OCI-LY7 (cell line): ENCODE measurements around the gene TRAF5. TPM values are rescaled to one million over a fixed set of nuclear protein-coding genes. Genes with fewer than 3 reads are reported as not detected.
"Not testable (repeated sequence)": the region's sequence is repeated elsewhere in the genome, so short reads cannot be mapped to it uniquely, and the experiment has no call there.

Source experiments
- BruUV-seq: library from RNA; stranded (reverse); fragments of 400-500 nt; replicated peaks from 2 replicates; lab custom pipeline; 2021; lab: Mats Ljungman, UMichigan
- CTCF ChIA-PET: fragments of 300-600 bp; sonication (Branson Sonifier 250); formaldehyde crosslinking; loops from one replicate; lab custom pipeline; 2022; ENCODE audit warnings: antibody characterized with exemption; ENCODE audit not compliant: unreplicated experiment; lab: Charles Lee
- POLR2A ChIA-PET: fragments of 300-600 bp; sonication (Branson Sonifier 250); formaldehyde crosslinking; loops from one replicate; lab custom pipeline; 2022; ENCODE audit warnings: antibody characterized with exemption; lab: Charles Lee
- DNase-seq: peaks from one replicate; pipeline ENCODE4 v3.0.0-alpha.2; 2015; ENCODE audit warnings: low spot score
- H2AFZ ChIP-seq: fragments of 200-600 bp; sonication (generic), shearing (Covaris generic); 2 replicates; pipeline ENCODE4 v1.6.1; 2014; ENCODE audit warnings: mild to moderate bottlenecking, antibody characterized with exemption, low read length, moderate library complexity
- H3K27ac ChIP-seq: fragments of 200-600 bp; sonication (generic); 2 replicates; pipeline ENCODE4 v1.5.1; 2014; ENCODE audit warnings: mixed run types, low read depth, mild to moderate bottlenecking, moderate library complexity, low read length, inconsistent platforms; ENCODE audit not compliant: poor library complexity, severe bottlenecking
- H3K36me3 ChIP-seq: fragments of 200-600 bp; sonication (generic); 2 replicates; pipeline ENCODE4 v1.6.1; 2014; ENCODE audit warnings: mild to moderate bottlenecking, antibody characterized with exemption, low read length, moderate library complexity, mixed read lengths; ENCODE audit not compliant: insufficient read depth
- H3K4me1 ChIP-seq: fragments of 200-600 bp; sonication (generic); 2 replicates; pipeline ENCODE4 v1.5.1; 2014; ENCODE audit warnings: mild to moderate bottlenecking, low read length; ENCODE audit not compliant: insufficient read depth, poor library complexity, severe bottlenecking
- H3K4me2 ChIP-seq: fragments of 200-600 bp; sonication (generic); 2 replicates; pipeline ENCODE4 v1.6.1; 2014; ENCODE audit warnings: mild to moderate bottlenecking, low read length
- H3K4me3 ChIP-seq: fragments of 200-600 bp; sonication (generic); 2 replicates; pipeline ENCODE4 v1.5.1; 2014; ENCODE audit warnings: mild to moderate bottlenecking, low read depth, low read length; ENCODE audit not compliant: poor library complexity, severe bottlenecking
- H3K79me2 ChIP-seq: fragments of 200-600 bp; sonication (generic); 2 replicates; pipeline ENCODE4 v1.6.1; 2016; ENCODE audit warnings: low read depth, mild to moderate bottlenecking, low read length, moderate library complexity, mixed read lengths; ENCODE audit not compliant: insufficient read depth
- H3K9me2 ChIP-seq: fragments of 200-600 bp; sonication (generic); 2 replicates; pipeline ENCODE4 v1.6.1; 2016; ENCODE audit warnings: mild to moderate bottlenecking, low read length, mixed read lengths; ENCODE audit not compliant: insufficient read depth
- H3K9me3 ChIP-seq: fragments of 200-600 bp; sonication (generic); 2 replicates; pipeline ENCODE4 v1.6.1; 2014; ENCODE audit warnings: mild to moderate bottlenecking, mixed run types, low read length, mixed read lengths
- H4K20me1 ChIP-seq: fragments of 200-600 bp; sonication (generic); 2 replicates; pipeline ENCODE4 v1.6.1; 2014; ENCODE audit warnings: mild to moderate bottlenecking, antibody characterized with exemption, low read length, moderate library complexity, mixed read lengths; ENCODE audit not compliant: insufficient read depth
- CTCF ChIP-seq: fragments of 200-600 bp; sonication (generic); conservative IDR thresholded peaks from 2 replicates; pipeline ENCODE4 v1.5.1; 2014; ENCODE audit warnings: mild to moderate bottlenecking, antibody characterized with exemption, low read length, moderate library complexity, mixed read lengths
- EZH2phosphoT487 ChIP-seq: fragments of 200-600 bp; sonication (generic); IDR thresholded peaks from 2 replicates; pipeline ENCODE4 v1.6.1; 2018; ENCODE audit warnings: low read depth, borderline replicate concordance, mild to moderate bottlenecking, mixed run types, antibody characterized with exemption, low read length, moderate library complexity, mixed read lengths
- intact Hi-C: fragments of 100-400 bp; cut with micrococcal nuclease; formaldehyde crosslinking; loops from one replicate; pipeline ENCODE4 v1.10.0; 2022; ENCODE audit not compliant: unreplicated experiment
- total RNA-seq, 2 experiments: library from RNA; depleted of rRNA in 1 of 2; stranded (reverse); fragments of >200 nt in 1 of 2; shearing (Covaris generic) in 1 of 2; gene quantifications; 2 replicates each; pipeline ENCODE4 v1.2.3, GENCODE V29; 2014 to 2022

The TRAF5 gene
- total RNA-seq, 2 experiments from 2014 or later: 24.2 to 54.4 TPM

- Histone ChIP-seq H3K9me2 (no peaks in the 10 kb centered on the region), H3K27ac (no peak overlapping the region), H3K4me3 (peak overlapping the region; percentile 67), H3K4me2 (peak overlapping the region; percentile 58), H3K36me3 (no peaks in the 10 kb centered on the region; the same call in 1 of the 2 replicates), H2AFZ (peak overlapping the region; percentile 64), H3K4me1 (peaks cover 6% of the 10 kb centered on the region), H3K9me3 (no peaks in the 10 kb centered on the region), H3K79me2 (no peaks in the 10 kb centered on the region), H4K20me1 (no peaks in the 10 kb centered on the region)
- DNase-seq: peak; percentile 83
- ChIA-PET POLR2A (interaction anchor here (0.6 to 2.6 kb wide), 5 partner anchors 16 to 665 kb away, joined by 3 to 21 read pairs (median 3); partner anchors contain the start of gene TRAF5), CTCF (no interaction called here)
- intact Hi-C loops: loop anchor here (2.0 to 5.0 kb wide), 2 partner anchors 56 to 89 kb away; partner anchors contain the start of gene TRAF5
- TSS peak; percentile 70 for BruUV-seq
- TF ChIP-seq EZH2phosphoT487 (no peak), CTCF (no peak)
Measured at GRCh38 chr1:211382714-211383480, 56.3 kb downstream of the TRAF5 start.

GRCh38 chr1:211384524-211384923 is 57.9 kb downstream of the TRAF5 start:
- Histone ChIP-seq H4K20me1 (no peaks in the 10 kb centered on the region), H3K27ac (no peak overlapping the region), H3K9me2 (no peaks in the 10 kb centered on the region), H2AFZ (no peak overlapping the region), H3K9me3 (no peaks in the 10 kb centered on the region), H3K4me3 (no peak overlapping the region), H3K4me1 (peaks cover 6% of the 10 kb centered on the region), H3K79me2 (no peaks in the 10 kb centered on the region), H3K36me3 (no peaks in the 10 kb centered on the region; the same call in 1 of the 2 replicates), H3K4me2 (no peak overlapping the region)
- ChIA-PET CTCF (no interaction called here), POLR2A (interaction anchor here (2.0 kb wide), 1 partner anchor 48 kb away, joined by 4 read pairs; no protein-coding TSS in a partner anchor)
- BruUV-seq: no TSS peak
- intact Hi-C loops: loop anchor here (5.0 kb wide), 1 partner anchor 88 kb away; no protein-coding TSS in a partner anchor
- TF ChIP-seq EZH2phosphoT487 (no peak), CTCF (no peak)
- DNase-seq: no peak

GRCh38 chr1:211386921-211387320 is 60.3 kb downstream of the TRAF5 start:
- CTCF ChIA-PET: no interaction called here
- Histone ChIP-seq H3K4me2 (no peak overlapping the region), H3K79me2 (no peaks in the 10 kb centered on the region), H3K27ac (no peak overlapping the region), H3K9me2 (no peaks in the 10 kb centered on the region), H3K9me3 (no peaks in the 10 kb centered on the region), H3K36me3 (peaks cover under 1% of the 10 kb centered on the region; the same call in 1 of the 2 replicates), H4K20me1 (no peaks in the 10 kb centered on the region), H3K4me1 (peaks cover 5% of the 10 kb centered on the region), H3K4me3 (no peak overlapping the region), H2AFZ (no peak overlapping the region)
- no TSS peak for BruUV-seq
- no peak for TF ChIP-seq EZH2phosphoT487
- TF ChIP-seq CTCF: no peak
- intact Hi-C loops: no loop called here
- POLR2A ChIA-PET: interaction anchor here (0.5 to 2.2 kb wide), 4 partner anchors 10 to 84 kb away, joined by 3 to 8 read pairs (median 4); no protein-coding TSS in a partner anchor
- no peak for DNase-seq

GRCh38 chr1:211390829-211391228 is 64.2 kb downstream of the TRAF5 start:
- H3K27ac ChIP-seq, CTCF ChIA-PET, H3K36me3 ChIP-seq, H3K4me1 ChIP-seq, BruUV-seq, H3K9me3 ChIP-seq, H3K79me2 ChIP-seq, H4K20me1 ChIP-seq, DNase-seq, intact Hi-C loops, H2AFZ ChIP-seq, H3K9me2 ChIP-seq, H3K4me2 ChIP-seq, POLR2A ChIA-PET, H3K4me3 ChIP-seq: not testable (repeated sequence)
